Keratinocyte (primary cell): Measurements from ENCODE around the gene ANO7. TPM values are rescaled to one million over a fixed set of nuclear protein-coding genes. Genes with fewer than 3 reads are reported as not detected.

Experiments used
- DNase-seq: peaks from one replicate; pipeline ENCODE4 v3.0.0-alpha.2; 2011; ENCODE audit warnings: low read depth, missing footprints, low spot score
- FAIRE-seq: peaks from 2 replicates; lab custom pipeline; 2011; peaks lifted over from hg19 to GRCh38; lab: Jason Lieb, UNC
- H2AFZ ChIP-seq: 2 replicates; pipeline ENCODE4 v1.6.0; 2012; ENCODE audit warnings: low read length, control low read depth, inconsistent platforms; ENCODE audit not compliant: control insufficient read depth
- H3K27ac ChIP-seq: 2 replicates; pipeline ENCODE4 v1.5.1; 2011; ENCODE audit warnings: low read length; ENCODE audit not compliant: control insufficient read depth, insufficient read depth
- H3K27me3 ChIP-seq: 3 replicates; pipeline ENCODE4 v1.6.0; 2011; ENCODE audit warnings: low read length; ENCODE audit not compliant: control insufficient read depth, insufficient read depth; ENCODE audit errors: extremely low read depth
- H3K36me3 ChIP-seq, 2 experiments: 2 replicates in 1 of 2; 3 replicates in 1 of 2; pipeline ENCODE4 v1.5.1; 2011; ENCODE audit warnings: low read length in 2 of 2, mild to moderate bottlenecking in 1 of 2; ENCODE audit not compliant: control insufficient read depth in 2 of 2, insufficient read depth in 2 of 2; ENCODE audit errors: extremely low read depth in 1 of 2
- H3K4me1 ChIP-seq: 3 replicates; pipeline ENCODE4 v1.5.1; 2011; ENCODE audit warnings: low read length; ENCODE audit not compliant: control insufficient read depth, insufficient read depth; ENCODE audit errors: extremely low read depth
- H3K4me2 ChIP-seq: 3 replicates; pipeline ENCODE4 v1.6.0; 2011; ENCODE audit warnings: low read depth, low read length; ENCODE audit not compliant: control insufficient read depth, insufficient read depth; ENCODE audit errors: extremely low read depth
- H3K4me3 ChIP-seq, 3 experiments: fragments of 200-600 bp in 1 of 3; sonication (generic) in 1 of 3; 2 replicates in 2 of 3; 3 replicates in 1 of 3; pipeline ENCODE4 v1.5.1; 2011 to 2016; ENCODE audit warnings: low read length in 3 of 3, mild to moderate bottlenecking in 3 of 3, control low read depth in 2 of 3, inconsistent platforms in 1 of 3, low read depth in 1 of 3, mixed read lengths in 1 of 3, mixed run types in 1 of 3, moderate library complexity in 1 of 3; ENCODE audit not compliant: control insufficient read depth in 2 of 3, insufficient read depth in 2 of 3; ENCODE audit errors: extremely low read depth in 1 of 3
- H3K79me2 ChIP-seq: 2 replicates; pipeline ENCODE4 v1.6.0; 2012; ENCODE audit warnings: low read length; ENCODE audit not compliant: control insufficient read depth, insufficient read depth
- H3K9ac ChIP-seq: 3 replicates; pipeline ENCODE4 v1.6.0; 2011; ENCODE audit warnings: low read length; ENCODE audit not compliant: control insufficient read depth, insufficient read depth; ENCODE audit errors: extremely low read depth
- H3K9me1 ChIP-seq: 3 replicates; pipeline ENCODE4 v1.6.0; 2011; ENCODE audit warnings: low read length; ENCODE audit not compliant: control insufficient read depth, insufficient read depth; ENCODE audit errors: extremely low read depth
- H3K9me3 ChIP-seq: 2 replicates; pipeline ENCODE4 v1.5.1; 2012; ENCODE audit warnings: low read depth, low read length; ENCODE audit not compliant: control insufficient read depth
- H4K20me1 ChIP-seq: 3 replicates; pipeline ENCODE4 v1.6.0; 2011; ENCODE audit warnings: low read length; ENCODE audit not compliant: control insufficient read depth, insufficient read depth; ENCODE audit errors: extremely low read depth
- CTCF ChIP-seq, 3 experiments: IDR thresholded peaks in 1 of 3; conservative IDR thresholded peaks in 1 of 3; optimal IDR thresholded peaks in 1 of 3; 2 replicates in 2 of 3; 3 replicates in 1 of 3; pipeline versions ENCODE3 to v1.5.1; 2011; ENCODE audit warnings: low read length in 3 of 3, mild to moderate bottlenecking in 3 of 3, moderate library complexity in 2 of 3, control low read depth in 1 of 3, inconsistent platforms in 1 of 3; ENCODE audit not compliant: insufficient read depth in 2 of 3; ENCODE audit errors: extremely low read depth in 1 of 3
- EZH2 ChIP-seq: IDR thresholded peaks from one replicate; pipeline ENCODE4 v1.6.1; 2012; ENCODE audit warnings: inconsistent platforms, mild to moderate bottlenecking, low read length, moderate library complexity
- dilution Hi-C: fragments of 300-500 bp; cut with MboI; formaldehyde crosslinking; loops from one replicate; pipeline ENCODE4 v1.7.0; 2020; ENCODE audit warnings: low sequenced_read_pairs; ENCODE audit not compliant: extremely low pct_ligation_motif_present
- polyA plus RNA-seq, 5 experiments: library from polyadenylated mRNA; depleted of rRNA in 3 of 5; stranded (reverse) in 3 of 5; stranded (forward) in 1 of 5; unstranded in 1 of 5; fragments of >200 nt; gene quantifications; 1 replicate in 1 of 5; 2 replicates in 3 of 5; 3 replicates in 1 of 5; pipeline versions ENCODE4 v1.2.1 to v1.2.3, GENCODE V29; 2011 to 2012; ENCODE audit warnings: missing spikeins in 2 of 5, low read depth in 1 of 5, low replicate concordance in 1 of 5

The ANO7 gene
- polyA plus RNA-seq, 1 donor (not counting 4 experiments of a cell fraction or from before 2014, with no cell fraction given): 0.14 TPM

- Histone ChIP-seq H3K79me2 (no peaks in the 10 kb centered on the region), H3K4me2 (no peak overlapping the region), H2AFZ (no peak overlapping the region), H3K4me3 (no peak overlapping the region), H4K20me1 (no peaks in the 10 kb centered on the region), H3K9me3 (no peaks in the 10 kb centered on the region), H3K27me3 (peaks cover 25% of the 10 kb centered on the region), H3K27ac (no peak overlapping the region), H3K4me1 (peaks cover 9% of the 10 kb centered on the region), H3K9ac (no peak overlapping the region), H3K36me3 (no peaks in the 10 kb centered on the region), H3K9me1 (no peaks in the 10 kb centered on the region)
- no peak for DNase-seq
- dilution Hi-C loops: no loop called here
- TF ChIP-seq CTCF (optimal IDR thresholded peaks at IDR 0.05 in 1 of 3, IDR thresholded peaks at IDR 0.05 in 1 of 3, conservative IDR thresholded peaks at IDR 0.05 in 1 of 3; ENCODE audit: extremely low read depth in 1 of 3, insufficient read depth in 2 of 3, low read length in 3 of 3): no peak
- no peak for TF ChIP-seq EZH2
- FAIRE-seq: no peak
Observed at GRCh38 chr2:241219856-241220356, 31.4 kb downstream of the ANO7 start.

GRCh38 chr2:241223211-241224017, 34.9 kb downstream of the ANO7 start:
- no peaks in the 10 kb centered on the region for H3K9me3 ChIP-seq
- no peak overlapping the region for H3K4me3 ChIP-seq
- no peaks in the 10 kb centered on the region for H4K20me1 ChIP-seq
- H3K36me3 ChIP-seq: peaks cover 15 to 18% of the 10 kb centered on the region in 2 experiments
- TF ChIP-seq EZH2 (no peak), CTCF (optimal IDR thresholded peaks at IDR 0.05 in 1 of 3, IDR thresholded peaks at IDR 0.05 in 1 of 3, conservative IDR thresholded peaks at IDR 0.05 in 1 of 3; ENCODE audit: extremely low read depth in 1 of 3, insufficient read depth in 2 of 3, low read length in 3 of 3) (no peak)
- no peaks in the 10 kb centered on the region for H3K27me3 ChIP-seq
- H3K9me1 ChIP-seq: no peaks in the 10 kb centered on the region
- no peaks in the 10 kb centered on the region for H3K79me2 ChIP-seq
- H3K4me2 ChIP-seq: no peak overlapping the region
- H3K4me1 ChIP-seq: peaks cover 9% of the 10 kb centered on the region
- DNase-seq (no peak), FAIRE-seq (no peak)
- H3K9ac ChIP-seq: no peak overlapping the region
- H2AFZ ChIP-seq: no peak overlapping the region
- H3K27ac ChIP-seq: no peak overlapping the region
- dilution Hi-C loops: no loop called here
